ENCODE measurements around the gene PGF. TPM values are rescaled to one million over a fixed set of nuclear protein-coding genes. Genes with fewer than 3 reads are reported as not detected.

Gene PGF
- total RNA-seq, 4 donors from 2014 or later: 0.68 to 3.5 (median 2.4) TPM

GRCh38 chr14:74936151-74936550, 19.2 kb downstream of the PGF start:
- TF ChIP-seq CTCF (IDR thresholded peaks at IDR 0.05; ENCODE audit: low read depth): no peak

- TF ChIP-seq CTCF (IDR thresholded peaks at IDR 0.05; ENCODE audit: low read depth): no peak
Observed at GRCh38 chr14:74935360-74935680, 20.1 kb downstream of the PGF start.

- TF ChIP-seq CTCF (IDR thresholded peaks at IDR 0.05; ENCODE audit: low read depth): no peak
Observed at GRCh38 chr14:74934476-74935359, 20.7 kb downstream of the PGF start.

DNA sequence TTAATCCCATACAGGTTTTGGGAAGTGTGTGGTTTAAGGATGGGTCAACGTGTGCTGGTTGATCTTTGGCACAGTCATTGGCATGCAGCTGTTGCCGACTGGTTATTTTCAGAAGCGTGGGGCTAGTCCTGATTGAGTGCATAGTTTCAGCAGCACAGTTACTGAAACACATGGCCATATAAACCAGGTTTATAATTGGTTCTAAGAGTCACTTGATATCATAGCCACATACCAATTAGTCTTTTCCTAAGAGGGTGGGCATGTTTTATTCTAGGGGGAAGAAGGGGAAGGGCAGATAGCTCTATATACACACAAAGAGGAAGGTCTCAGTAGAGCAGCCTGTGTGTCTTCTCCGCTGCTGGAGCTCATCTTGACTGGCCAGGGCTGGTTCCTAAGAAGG, 21.4 kb downstream of the PGF start:
- no peak for TF ChIP-seq CTCF (IDR thresholded peaks at IDR 0.05; ENCODE audit: low read depth)

GRCh38 chr14:74932401-74932901, 22.9 kb downstream of the PGF start:
- TF ChIP-seq CTCF (IDR thresholded peaks at IDR 0.05; ENCODE audit: low read depth): no peak

DNA sequence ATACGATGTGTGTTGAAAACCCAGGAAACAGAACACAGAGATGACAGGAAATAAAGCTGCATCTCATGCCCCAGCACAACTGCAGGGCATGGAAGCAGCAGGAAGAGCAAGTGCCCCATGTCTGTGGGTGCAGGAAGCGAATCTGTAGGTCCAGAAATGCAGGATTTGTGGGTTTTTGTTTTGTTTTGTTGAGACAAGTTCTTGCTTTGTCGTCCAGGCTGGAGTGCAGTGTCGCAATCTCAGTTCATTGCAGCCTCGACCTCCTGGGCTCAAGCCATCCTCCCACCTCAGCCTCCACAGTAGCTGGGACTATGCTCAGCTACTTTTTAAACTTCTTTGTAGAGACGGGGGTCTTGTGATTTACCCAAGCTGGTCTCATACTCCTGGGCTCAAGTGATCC, 26.2 kb downstream of the PGF start:
- no peak for TF ChIP-seq CTCF (IDR thresholded peaks at IDR 0.05; ENCODE audit: low read depth)

DNA sequence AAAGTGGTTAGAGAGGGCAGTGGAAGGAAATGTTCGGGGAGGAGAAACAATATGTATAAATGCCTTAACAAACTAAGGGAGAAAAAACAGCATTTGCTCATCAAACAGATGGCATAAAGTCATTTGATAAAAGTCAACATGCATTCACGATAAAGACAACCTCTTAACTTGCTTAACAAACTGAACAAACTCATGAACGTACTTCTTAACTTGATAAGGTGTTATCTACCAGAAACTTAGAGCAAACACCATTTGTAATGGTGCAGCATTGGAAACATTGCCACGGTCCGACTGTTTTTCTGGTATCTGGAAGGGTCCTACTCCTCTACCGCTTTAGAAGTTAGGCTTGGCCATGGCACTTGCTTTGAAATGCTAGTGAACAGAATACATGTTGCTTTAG, 28.2 kb downstream of the PGF start:
- no peak for TF ChIP-seq CTCF (IDR thresholded peaks at IDR 0.05; ENCODE audit: low read depth)
